Astrocyte (in vitro differentiated cells and primary cell): ENCODE results near the gene MAN1A1. TPM values are rescaled to one million over a fixed set of nuclear protein-coding genes. Genes with fewer than 3 reads are reported as not detected.
"Not testable (repeated sequence)": the region's sequence is repeated elsewhere in the genome, so short reads cannot be mapped to it uniquely, and the experiment has no call there.

Experiments
- DNase-seq: peaks from one replicate; pipeline ENCODE4 v3.0.0-alpha.2; 2010; ENCODE audit warnings: low read depth
- FAIRE-seq: peaks from 2 replicates; lab custom pipeline; 2011; peaks lifted over from hg19 to GRCh38; lab: Jason Lieb, UNC
- H2AFZ ChIP-seq: 2 replicates; pipeline ENCODE4 v1.6.0; 2012; ENCODE audit warnings: low read depth, low read length, inconsistent platforms
- H3K27ac ChIP-seq: 2 replicates; pipeline ENCODE4 v1.5.1; 2011; ENCODE audit warnings: low read depth, low read length, inconsistent platforms
- H3K27me3 ChIP-seq: 2 replicates; pipeline ENCODE4 v1.6.0; 2011; ENCODE audit warnings: low read length, inconsistent platforms; ENCODE audit not compliant: insufficient read depth
- H3K36me3 ChIP-seq: 2 replicates; pipeline ENCODE4 v1.5.1; 2011; ENCODE audit warnings: low read length, inconsistent platforms; ENCODE audit not compliant: insufficient read depth
- H3K4me1 ChIP-seq: 2 replicates; pipeline ENCODE4 v1.5.1; 2011; ENCODE audit warnings: low read length, inconsistent platforms; ENCODE audit not compliant: insufficient read depth
- H3K4me2 ChIP-seq: 2 replicates; pipeline ENCODE4 v1.6.0; 2012; ENCODE audit warnings: low read length, inconsistent platforms
- H3K4me3 ChIP-seq: 2 replicates; pipeline ENCODE4 v1.5.1; 2011; ENCODE audit warnings: low read depth, mild to moderate bottlenecking, low read length, inconsistent platforms; ENCODE audit not compliant: insufficient read depth
- H3K79me2 ChIP-seq: 2 replicates; pipeline ENCODE4 v1.6.0; 2012; ENCODE audit warnings: mild to moderate bottlenecking, low read length, inconsistent platforms; ENCODE audit not compliant: insufficient read depth
- H3K9ac ChIP-seq: 2 replicates; pipeline ENCODE4 v1.6.0; 2012; ENCODE audit warnings: mild to moderate bottlenecking, low read length, inconsistent platforms
- H3K9me3 ChIP-seq: 2 replicates; pipeline ENCODE4 v1.5.1; 2012; ENCODE audit warnings: low read depth, mild to moderate bottlenecking, low read length, inconsistent platforms; ENCODE audit not compliant: insufficient read depth
- H4K20me1 ChIP-seq: 2 replicates; pipeline ENCODE4 v1.6.0; 2012; ENCODE audit warnings: low read length, inconsistent platforms; ENCODE audit not compliant: insufficient read depth
- H3K27ac Mint-ChIP-seq: one replicate; pipeline ENCODE4 v1.8.0; 2021; ENCODE audit warnings: mild to moderate bottlenecking, mixed read lengths; ENCODE audit not compliant: unreplicated experiment
- H3K27me3 Mint-ChIP-seq: one replicate; pipeline ENCODE4 v1.8.0; 2021; ENCODE audit warnings: low read depth, mixed read lengths; ENCODE audit not compliant: unreplicated experiment
- H3K36me3 Mint-ChIP-seq: one replicate; pipeline ENCODE4 v1.8.0; 2021; ENCODE audit warnings: low read depth, mixed read lengths; ENCODE audit not compliant: unreplicated experiment
- H3K4me1 Mint-ChIP-seq: one replicate; pipeline ENCODE4 v1.8.0; 2021; ENCODE audit warnings: low read depth, mixed read lengths; ENCODE audit not compliant: unreplicated experiment
- H3K4me3 Mint-ChIP-seq: one replicate; pipeline ENCODE4 v1.8.0; 2021; ENCODE audit warnings: mild to moderate bottlenecking, moderate library complexity, mixed read lengths; ENCODE audit not compliant: unreplicated experiment
- H3K9me3 Mint-ChIP-seq: one replicate; pipeline ENCODE4 v1.8.0; 2021; ENCODE audit warnings: mild to moderate bottlenecking, mixed read lengths; ENCODE audit not compliant: unreplicated experiment
- CTCF ChIP-seq: IDR thresholded peaks from 2 replicates; pipeline ENCODE4 v1.5.1; 2011; ENCODE audit warnings: low read depth, mild to moderate bottlenecking, inconsistent platforms, low read length, moderate library complexity; ENCODE audit not compliant: insufficient read depth
- EZH2 ChIP-seq: IDR thresholded peaks from 2 replicates; pipeline ENCODE4 v1.6.1; 2012; ENCODE audit warnings: mild to moderate bottlenecking, low read length, inconsistent platforms; ENCODE audit not compliant: insufficient read depth
- total RNA-seq: library from RNA; stranded (reverse); gene quantifications from 2 replicates; pipeline ENCODE4 v1.2.1, GENCODE V29; 2021

Gene MAN1A1
- total RNA-seq, 1 donor from 2014 or later = 11.7 TPM

GRCh38 chr6:119379809-119380208, 30.2 kb upstream of the MAN1A1 start:
- H3K4me3 Mint-ChIP-seq = no peak overlapping the region
- Histone ChIP-seq H3K4me1 (no peaks in the 10 kb centered on the region), H3K27me3 (no peaks in the 10 kb centered on the region), H3K36me3 (no peaks in the 10 kb centered on the region), H3K4me2 (no peak overlapping the region), H3K9me3 (no peaks in the 10 kb centered on the region), H2AFZ (no peak overlapping the region), H3K27ac (no peak overlapping the region), H3K4me3 (no peak overlapping the region), H4K20me1 (no peaks in the 10 kb centered on the region), H3K79me2 (no peaks in the 10 kb centered on the region), H3K9ac (no peak overlapping the region)
- H3K27me3 Mint-ChIP-seq = no peaks in the 10 kb centered on the region
- DNase-seq (no peak), FAIRE-seq (no peak)
- no peak for TF ChIP-seq CTCF
- TF ChIP-seq EZH2 = no peak
- H3K36me3 Mint-ChIP-seq = no peaks in the 10 kb centered on the region
- peaks cover 2% of the 10 kb centered on the region for H3K9me3 Mint-ChIP-seq
- no peak overlapping the region for H3K27ac Mint-ChIP-seq
- no peaks in the 10 kb centered on the region for H3K4me1 Mint-ChIP-seq

GRCh38 chr6:119377043-119377442, 27.5 kb upstream of the MAN1A1 start:
- not testable (repeated sequence) for H3K9me3 Mint-ChIP-seq, H2AFZ ChIP-seq

GRCh38 chr6:119370080-119370479, 20.5 kb upstream of the MAN1A1 start:
- H3K4me3 ChIP-seq = no peak overlapping the region
- H3K27ac ChIP-seq = no peak overlapping the region
- no peaks in the 10 kb centered on the region for H3K27me3 ChIP-seq
- no peaks in the 10 kb centered on the region for H3K4me1 ChIP-seq
- Mint-ChIP-seq H3K4me3 (no peak overlapping the region), H3K27me3 (no peaks in the 10 kb centered on the region), H3K27ac (no peak overlapping the region), H3K4me1 (peaks cover 2% of the 10 kb centered on the region), H3K36me3 (no peaks in the 10 kb centered on the region), H3K9me3 (peaks cover 3% of the 10 kb centered on the region)
- H3K36me3 ChIP-seq = no peaks in the 10 kb centered on the region
- FAIRE-seq = no peak
- DNase-seq = no peak
- H2AFZ ChIP-seq = no peak overlapping the region
- H3K9ac ChIP-seq = no peak overlapping the region
- no peaks in the 10 kb centered on the region for H3K9me3 ChIP-seq
- TF ChIP-seq EZH2 (no peak), CTCF (no peak)
- H4K20me1 ChIP-seq = no peaks in the 10 kb centered on the region
- no peak overlapping the region for H3K4me2 ChIP-seq
- H3K79me2 ChIP-seq = no peaks in the 10 kb centered on the region

More at GRCh38 chr6:119377043-119377442, 27.5 kb upstream of the MAN1A1 start:
- not testable (repeated sequence) for FAIRE-seq, H3K27ac Mint-ChIP-seq, H3K4me2 ChIP-seq, H3K4me3 ChIP-seq, H3K36me3 ChIP-seq, H3K27ac ChIP-seq, DNase-seq, H4K20me1 ChIP-seq, H3K79me2 ChIP-seq, H3K4me1 ChIP-seq, H3K4me3 Mint-ChIP-seq, H3K9me3 ChIP-seq, H3K36me3 Mint-ChIP-seq, H3K27me3 ChIP-seq, H3K9ac ChIP-seq, H3K4me1 Mint-ChIP-seq, H3K27me3 Mint-ChIP-seq
